Naive thymus-derived CD8-positive, alpha-beta T cell (primary cell): Measurements from ENCODE around the gene CCL3. TPM values are rescaled to one million over a fixed set of nuclear protein-coding genes. Genes with fewer than 3 reads are reported as not detected.

Experiments used
- ATAC-seq, 2 donors: fragments of 150-1000 bp; cut with Tn5 transposase in 1 of 2; sonication (Bioruptor Pico), chemical (Tn5 transposase) in 1 of 2; 1 replicate in 1 of 2; 2 replicates in 1 of 2; pipeline ENCODE4 v1.10.0; 2021; ENCODE audit warnings: mild to moderate bottlenecking in 2 of 2, moderate library complexity in 2 of 2
- POLR2A ChIA-PET: fragments of 350-600 bp; sonication (Branson Sonifier 250); formaldehyde crosslinking; loops from one replicate; lab custom pipeline; 2021; ENCODE audit warnings: antibody characterized with exemption; lab: Charles Lee
- DNase-seq, 10 donors: peaks; one replicate each; pipeline versions ENCODE4 v3.0.0 to v3.0.0-alpha.2; 2020 to 2022
- H3K27ac Mint-ChIP-seq, 10 donors: one replicate each; pipeline ENCODE4 v1.8.0; 2020 to 2022; ENCODE audit warnings: mild to moderate bottlenecking in 10 of 10, mixed read lengths in 10 of 10, moderate library complexity in 4 of 10, inconsistent platforms in 1 of 10
- H3K27me3 Mint-ChIP-seq, 5 donors: one replicate each; pipeline ENCODE4 v1.8.0; 2021 to 2022; ENCODE audit warnings: mixed read lengths in 5 of 5
- H3K36me3 Mint-ChIP-seq, 3 donors: one replicate each; pipeline ENCODE4 v1.8.0; 2020 to 2022; ENCODE audit warnings: mixed read lengths in 3 of 3, mild to moderate bottlenecking in 2 of 3, inconsistent platforms in 1 of 3
- H3K4me1 Mint-ChIP-seq, 4 donors: one replicate each; pipeline ENCODE4 v1.8.0; 2021 to 2022; ENCODE audit warnings: mixed read lengths in 4 of 4
- H3K4me3 Mint-ChIP-seq, 10 donors: one replicate each; pipeline ENCODE4 v1.8.0; 2020 to 2022; ENCODE audit warnings: mild to moderate bottlenecking in 10 of 10, mixed read lengths in 10 of 10, moderate library complexity in 6 of 10, inconsistent platforms in 1 of 10
- H3K9me3 Mint-ChIP-seq, 9 donors: one replicate each; pipeline ENCODE4 v1.8.0; 2020 to 2022; ENCODE audit warnings: mixed read lengths in 9 of 9, mild to moderate bottlenecking in 3 of 9, inconsistent platforms in 1 of 9, moderate library complexity in 1 of 9
- polyA plus RNA-seq, 3 donors: library from polyadenylated mRNA; unstranded; fragments of 300-500 nt; fragmentation: Illumina TruSeq; gene quantifications; one replicate each; pipeline ENCODE4 v1.2.3, GENCODE V29; 2021
- total RNA-seq, 8 experiments: library from RNA in 2 of 8; stranded (reverse) in 2 of 8; gene quantifications; one replicate each; pipeline ENCODE4 v1.2.3 and lab custom pipeline; 2021 to 2026

CCL3 gene
- total and polyA plus RNA-seq, 5 experiments from 2014 or later: 1.6 to 10.9 (median 2.6) TPM; not detected in 2

GRCh38 chr17:36074365-36074764, 15.6 kb downstream of the CCL3 start:
- H3K36me3 Mint-ChIP-seq: no peaks in the 10 kb centered on the region
- POLR2A ChIA-PET: interaction anchor here (1.0 kb wide), 1 partner anchor 310 kb away, joined by 3 read pairs; no protein-coding TSS in a partner anchor
- DNase-seq: no peak
- peaks cover 0 to 7% (median 0%) of the 10 kb centered on the region in 9 donors for H3K9me3 Mint-ChIP-seq
- H3K27me3 Mint-ChIP-seq: peaks cover 0 to 9% (median 0%) of the 10 kb centered on the region in 5 donors
- H3K4me1 Mint-ChIP-seq: peaks cover 3 to 34% (median 6%) of the 10 kb centered on the region in 4 donors
- ATAC-seq: no peak
- no peak overlapping the region for H3K27ac Mint-ChIP-seq
- peak overlapping the region in 1 of 10 donors; percentile 37 for H3K4me3 Mint-ChIP-seq

GRCh38 chr17:36072431-36073121, 17.4 kb downstream of the CCL3 start:
- Mint-ChIP-seq H3K27me3 (peaks cover 0 to 3% (median 0%) of the 10 kb centered on the region in 5 donors), H3K9me3 (peaks cover 0 to 6% (median 0%) of the 10 kb centered on the region in 9 donors), H3K4me1 (peaks cover 3 to 37% (median 6%) of the 10 kb centered on the region in 4 donors), H3K36me3 (no peaks in the 10 kb centered on the region), H3K27ac (peak overlapping the region in 2 of 10 donors; percentile 1 to 33), H3K4me3 (peak overlapping the region in 2 of 10 donors; percentile 7 to 54)
- DNase-seq: peak; percentile 7 to 68 (median 38)
- POLR2A ChIA-PET: no interaction called here
- ATAC-seq: peak; percentile 33 to 42

DNA sequence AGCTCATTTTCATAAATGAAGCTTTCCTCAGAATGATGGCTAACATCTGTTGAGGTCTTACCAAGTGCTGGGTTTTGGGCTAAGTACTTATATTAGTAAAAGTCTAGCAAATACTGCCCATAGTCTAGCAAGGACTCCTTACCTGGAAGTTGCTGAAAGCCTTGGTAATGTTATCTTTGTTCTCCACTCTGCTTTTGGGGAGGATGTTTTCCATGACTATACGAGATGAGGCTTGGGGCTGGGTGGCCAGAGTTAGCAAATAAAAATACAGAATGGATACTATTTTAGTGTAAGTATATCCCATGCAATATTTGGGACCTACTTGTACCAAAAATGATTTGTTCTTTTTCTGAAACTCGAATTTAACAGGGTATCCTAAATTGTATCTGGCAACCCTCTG, 18.2 kb downstream of the CCL3 start:
- POLR2A ChIA-PET: no interaction called here
- Mint-ChIP-seq H3K4me1 (peaks cover 3 to 39% (median 6%) of the 10 kb centered on the region in 4 donors), H3K27ac (no peak overlapping the region), H3K4me3 (no peak overlapping the region), H3K9me3 (peaks cover 0 to 1% (median 0%) of the 10 kb centered on the region in 9 donors), H3K36me3 (no peaks in the 10 kb centered on the region), H3K27me3 (peaks cover 0 to 3% (median under 1%) of the 10 kb centered on the region in 5 donors)
- DNase-seq (no peak), ATAC-seq (no peak)

DNA sequence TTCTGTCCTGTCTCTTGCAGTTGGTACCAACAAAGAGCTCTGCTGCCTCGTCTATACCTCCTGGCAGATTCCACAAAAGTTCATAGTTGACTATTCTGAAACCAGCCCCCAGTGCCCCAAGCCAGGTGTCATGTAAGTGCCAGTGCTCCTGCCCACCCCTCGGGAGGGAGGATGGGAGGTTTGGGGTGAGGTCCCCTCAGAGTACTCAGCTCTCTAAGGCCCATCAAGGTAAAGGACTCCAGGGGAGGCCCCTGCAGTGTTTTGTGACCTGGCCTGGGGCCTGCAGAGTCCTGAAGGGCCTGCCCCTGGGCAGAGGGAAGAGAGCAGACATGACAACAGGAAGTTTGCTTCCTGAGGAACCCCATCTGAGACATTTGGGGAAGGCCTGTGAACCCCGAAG, 19.5 kb downstream of the CCL3 start:
- no peak overlapping the region for H3K4me3 Mint-ChIP-seq
- no peaks in the 10 kb centered on the region for H3K9me3 Mint-ChIP-seq
- POLR2A ChIA-PET: no interaction called here
- no peaks in the 10 kb centered on the region for H3K36me3 Mint-ChIP-seq
- H3K27me3 Mint-ChIP-seq: peaks cover 0 to 11% (median 1%) of the 10 kb centered on the region in 5 donors
- DNase-seq: no peak
- peaks cover 3 to 50% (median 6%) of the 10 kb centered on the region in 4 donors for H3K4me1 Mint-ChIP-seq
- ATAC-seq: no peak
- H3K27ac Mint-ChIP-seq: peak overlapping the region in 2 of 10 donors; percentile 53 to 80

- no peak for ATAC-seq
- no peaks in the 10 kb centered on the region for H3K36me3 Mint-ChIP-seq
- H3K4me1 Mint-ChIP-seq: peaks cover 3 to 49% (median 6%) of the 10 kb centered on the region in 4 donors
- peak overlapping the region in 1 of 10 donors; percentile 30 for H3K4me3 Mint-ChIP-seq
- H3K27ac Mint-ChIP-seq: peak overlapping the region in 2 of 10 donors; percentile 0 to 80
- H3K9me3 Mint-ChIP-seq: no peaks in the 10 kb centered on the region
- peaks cover 0 to 11% (median 1%) of the 10 kb centered on the region in 5 donors for H3K27me3 Mint-ChIP-seq
- POLR2A ChIA-PET: no interaction called here
- DNase-seq: no peak
These were observed 20.8 kb downstream of the CCL3 start for GRCh38 chr17:36069136-36069535.

DNA sequence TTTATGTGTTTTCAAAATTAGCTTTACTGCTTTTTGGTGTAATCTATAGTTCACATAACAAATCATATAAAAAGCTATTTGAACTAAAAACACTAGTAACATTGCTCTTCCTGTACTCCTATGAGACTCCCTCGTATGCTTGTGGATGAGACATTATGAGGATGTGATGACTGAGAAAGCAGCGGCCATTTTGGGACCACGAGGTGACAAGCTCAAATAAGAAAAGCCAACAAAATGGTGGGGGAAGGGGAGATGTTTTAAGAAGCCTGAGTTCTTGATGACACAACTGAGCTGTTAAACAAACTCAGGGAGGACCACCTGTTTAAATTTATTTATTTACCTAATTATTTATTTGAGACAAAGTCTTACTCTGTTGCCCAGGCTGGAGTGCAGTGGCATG, 21.4 kb downstream of the CCL3 start:
- POLR2A ChIA-PET: no interaction called here
- H3K4me3 Mint-ChIP-seq: no peak overlapping the region
- peaks cover 3 to 47% (median 6%) of the 10 kb centered on the region in 4 donors for H3K4me1 Mint-ChIP-seq
- ATAC-seq (no peak), DNase-seq (no peak)
- H3K9me3 Mint-ChIP-seq: no peaks in the 10 kb centered on the region
- peak overlapping the region in 1 of 10 donors; percentile 33 for H3K27ac Mint-ChIP-seq
- peaks cover 0 to 11% (median 1%) of the 10 kb centered on the region in 5 donors for H3K27me3 Mint-ChIP-seq
- H3K36me3 Mint-ChIP-seq: no peaks in the 10 kb centered on the region

GRCh38 chr17:36066365-36066985, 23.5 kb downstream of the CCL3 start:
- H3K4me3 Mint-ChIP-seq: peak overlapping the region in 1 of 10 donors; percentile 15
- POLR2A ChIA-PET: no interaction called here
- ATAC-seq (no peak), DNase-seq (peak in 3 of 10 donors; percentile 15 to 43 (median 22))
- H3K4me1 Mint-ChIP-seq: peaks cover 0 to 36% (median under 1%) of the 10 kb centered on the region in 4 donors
- H3K27me3 Mint-ChIP-seq: peaks cover 0 to 11% (median 2%) of the 10 kb centered on the region in 5 donors
- peaks cover 0 to 2% (median 0%) of the 10 kb centered on the region in 3 donors for H3K36me3 Mint-ChIP-seq
- H3K27ac Mint-ChIP-seq: peak overlapping the region in 4 of 10 donors; percentile 15 to 76 (median 22)
- peaks cover 0 to 2% (median 0%) of the 10 kb centered on the region in 9 donors for H3K9me3 Mint-ChIP-seq

- peak within 1 kb of the TSS in 1 of 10 donors; percentile 76 for H3K27ac Mint-ChIP-seq
- no peak within 1 kb of the TSS for H3K4me3 Mint-ChIP-seq
- peaks cover 0 to 2% (median 0%) of the 10 kb centered on the region in 3 donors for H3K36me3 Mint-ChIP-seq
- DNase-seq: no peak
- POLR2A ChIA-PET: no interaction called here
- peaks cover 0 to 23% (median under 1%) of the 10 kb centered on the region in 4 donors for H3K4me1 Mint-ChIP-seq
- no peak for ATAC-seq
- H3K27me3 Mint-ChIP-seq: peaks cover 4 to 11% (median 5%) of the 10 kb centered on the region in 5 donors
- peaks cover 0 to 2% (median 0%) of the 10 kb centered on the region in 9 donors for H3K9me3 Mint-ChIP-seq
These were observed 26.0 kb downstream of the CCL3 start, which contains the start of gene CCL18 for GRCh38 chr17:36063786-36064541. CCL18 (plus strand) TSS chr17:36064272; CDS start chr17:36064343, 71 bp downstream.

- no peak overlapping the region for H3K27ac Mint-ChIP-seq
- H3K4me1 Mint-ChIP-seq: peaks cover 0 to 9% (median 0%) of the 10 kb centered on the region in 4 donors
- H3K27me3 Mint-ChIP-seq: peaks cover under 1 to 9% (median 7%) of the 10 kb centered on the region in 5 donors
- no peak for DNase-seq
- POLR2A ChIA-PET: no interaction called here
- H3K36me3 Mint-ChIP-seq: peaks cover 0 to 2% (median 0%) of the 10 kb centered on the region in 3 donors
- H3K4me3 Mint-ChIP-seq: no peak overlapping the region
- peaks cover 0 to 2% (median 0%) of the 10 kb centered on the region in 9 donors for H3K9me3 Mint-ChIP-seq
- no peak for ATAC-seq
These were observed 29.1 kb downstream of the CCL3 start for GRCh38 chr17:36060816-36061215.

DNA sequence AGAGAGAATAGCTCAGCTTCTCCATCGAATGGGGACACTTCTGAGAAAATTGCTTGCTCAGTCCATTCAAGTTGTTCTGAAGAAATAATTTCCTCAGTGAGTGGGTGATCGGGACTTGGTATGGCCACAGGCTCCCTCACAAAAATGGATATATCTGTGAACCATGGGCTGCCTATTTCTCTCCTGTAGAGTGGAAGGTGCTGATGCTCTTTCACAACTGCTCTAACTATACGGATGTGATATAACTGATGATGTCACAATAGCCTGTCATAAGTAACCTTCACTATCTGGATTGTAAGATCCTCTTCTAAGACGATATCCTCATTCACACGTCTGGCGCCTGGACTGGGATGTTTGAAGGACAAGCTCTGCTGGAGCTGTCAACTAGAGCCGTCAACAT, 30.5 kb downstream of the CCL3 start:
- peaks cover 0 to 2% (median 0%) of the 10 kb centered on the region in 3 donors for H3K36me3 Mint-ChIP-seq
- no peak for DNase-seq
- H3K27me3 Mint-ChIP-seq: peaks cover 0 to 9% (median 7%) of the 10 kb centered on the region in 5 donors
- no peak overlapping the region for H3K27ac Mint-ChIP-seq
- H3K4me3 Mint-ChIP-seq: no peak overlapping the region
- H3K4me1 Mint-ChIP-seq: peaks cover 0 to 4% (median 0%) of the 10 kb centered on the region in 4 donors
- POLR2A ChIA-PET: interaction anchor here (0.6 kb wide), 1 partner anchor 1110 kb away, joined by 3 read pairs; no protein-coding TSS in a partner anchor
- peaks cover 0 to 2% (median 0%) of the 10 kb centered on the region in 9 donors for H3K9me3 Mint-ChIP-seq
- no peak for ATAC-seq

GRCh38 chr17:36057911-36058310, 32.0 kb downstream of the CCL3 start:
- Mint-ChIP-seq H3K36me3 (no peaks in the 10 kb centered on the region), H3K9me3 (no peaks in the 10 kb centered on the region), H3K27me3 (peaks cover 0 to 9% (median 7%) of the 10 kb centered on the region in 5 donors), H3K27ac (no peak overlapping the region), H3K4me1 (no peaks in the 10 kb centered on the region), H3K4me3 (no peak overlapping the region)
- POLR2A ChIA-PET: no interaction called here
- DNase-seq (no peak), ATAC-seq (no peak)

DNA sequence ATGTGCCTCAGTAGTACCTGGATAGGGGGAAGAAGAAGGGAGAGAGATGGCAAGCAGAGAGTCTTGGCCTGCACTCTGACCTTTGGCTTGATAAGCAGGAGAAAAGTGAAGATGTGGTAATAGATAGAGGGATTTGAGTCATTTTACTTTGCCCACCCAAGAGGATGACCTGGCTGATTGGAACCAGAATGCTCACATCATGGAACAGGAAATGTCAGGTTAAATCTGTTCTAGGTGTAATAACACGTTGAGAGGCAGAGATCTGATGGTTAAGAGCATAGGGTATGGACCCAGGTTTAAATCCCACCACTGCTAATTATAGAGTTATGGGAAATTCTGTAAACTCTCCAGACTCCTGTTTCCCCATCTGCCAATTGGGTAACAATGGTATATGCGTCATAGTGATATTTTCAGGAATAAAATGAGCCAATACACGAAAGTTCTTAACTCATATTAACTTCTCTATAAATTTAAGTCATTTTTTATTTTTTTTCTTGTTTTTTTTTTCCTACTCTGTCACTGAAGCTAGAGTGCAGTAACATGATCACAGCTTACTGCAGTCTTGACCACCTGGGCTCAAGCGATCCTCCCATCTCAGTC, 33.9 kb downstream of the CCL3 start:
- DNase-seq: no peak
- Mint-ChIP-seq H3K4me3 (no peak overlapping the region), H3K4me1 (no peaks in the 10 kb centered on the region), H3K9me3 (peaks cover 0 to 14% (median 8%) of the 10 kb centered on the region in 9 donors), H3K27ac (no peak overlapping the region), H3K36me3 (peaks cover 0 to 13% (median 7%) of the 10 kb centered on the region in 3 donors), H3K27me3 (peaks cover 0 to 12% (median 4%) of the 10 kb centered on the region in 5 donors)
- no peak for ATAC-seq
- POLR2A ChIA-PET: no interaction called here
